Limb (tissue), 2 donors: ENCODE results near the gene EEPD1.
"Not testable (repeated sequence)": the region's sequence is repeated elsewhere in the genome, so short reads cannot be mapped to it uniquely, and the experiment has no call there.

ENCODE experiments used
- DNase-seq, 2 donors: peaks; one replicate each; pipeline ENCODE4 v3.0.0-alpha.2; 2016; ENCODE audit errors: extremely low spot score in 2 of 2

EEPD1 gene

GRCh38 chr7:36214608-36215456 is 61.8 kb downstream of the EEPD1 start:
- peak; percentile 64 to 67 for DNase-seq

GRCh38 chr7:36215457-36215765 is 62.4 kb downstream of the EEPD1 start:
- no peak for DNase-seq

- DNase-seq, result no peak
Observed at GRCh38 chr7:36216063-36216684, 63.1 kb downstream of the EEPD1 start.

GRCh38 chr7:36217211-36217960 is 64.3 kb downstream of the EEPD1 start:
- DNase-seq, result no peak

- DNase-seq, result no peak
Observed at GRCh38 chr7:36217961-36218284, 64.9 kb downstream of the EEPD1 start.

- no peak for DNase-seq
Observed at GRCh38 chr7:36219429-36219828, 66.4 kb downstream of the EEPD1 start.

GRCh38 chr7:36223851-36224250 is 70.8 kb downstream of the EEPD1 start:
- no peak for DNase-seq

GRCh38 chr7:36224934-36225858 is 72.1 kb downstream of the EEPD1 start:
- no peak for DNase-seq

- no peak for DNase-seq
Observed at GRCh38 chr7:36226151-36226550, 73.1 kb downstream of the EEPD1 start.

- peak in 1 of 2 donors; percentile 50 for DNase-seq
Observed at GRCh38 chr7:36227223-36227622, 74.2 kb downstream of the EEPD1 start.

GRCh38 chr7:36228039-36228438 is 75.0 kb downstream of the EEPD1 start:
- no peak for DNase-seq

GRCh38 chr7:36231406-36231805 is 78.4 kb downstream of the EEPD1 start:
- DNase-seq, result peak in 1 of 2 donors; percentile 17

- peak in 1 of 2 donors; percentile 3 for DNase-seq
Observed at GRCh38 chr7:36232555-36232954, 79.5 kb downstream of the EEPD1 start.

- no peak for DNase-seq
Observed at GRCh38 chr7:36232971-36233550, 80.0 kb downstream of the EEPD1 start.

- DNase-seq, result no peak
Observed at GRCh38 chr7:36236073-36236472, 83.0 kb downstream of the EEPD1 start.

- no peak for DNase-seq
Observed at GRCh38 chr7:36238138-36238537, 85.1 kb downstream of the EEPD1 start.

- DNase-seq, result not testable (repeated sequence)
Observed at GRCh38 chr7:36243356-36243755, 90.3 kb downstream of the EEPD1 start.

GRCh38 chr7:36244001-36244400 is 90.9 kb downstream of the EEPD1 start:
- DNase-seq, result not testable (repeated sequence)

GRCh38 chr7:36244429-36244828 is 91.4 kb downstream of the EEPD1 start:
- DNase-seq, result no peak

- DNase-seq, result no peak
Observed at GRCh38 chr7:36245684-36246299, 92.7 kb downstream of the EEPD1 start.

GRCh38 chr7:36249091-36249490 is 96.0 kb downstream of the EEPD1 start:
- no peak for DNase-seq
